Activated CD8-positive, alpha-beta T cell treated with anti-CD3 and anti-CD28 coated beads, Interleukin-2, amount 10 ng/mL, durations not matched to agents 7 days and 5 days (primary cell): ENCODE measurements around the gene DLX1. TPM values are rescaled to one million over a fixed set of nuclear protein-coding genes. Genes with fewer than 3 reads are reported as not detected.

Experiments
- ATAC-seq: fragments of 150-1000 bp; cut with Tn5 transposase; one replicate; pipeline ENCODE4 v1.10.0; 2021; ENCODE audit warnings: moderate library complexity
- CTCF ChIA-PET: fragments of 350-600 bp; sonication (Branson Sonifier 250); formaldehyde crosslinking; loops from one replicate; lab custom pipeline; 2021; ENCODE audit warnings: antibody characterized with exemption; lab: Charles Lee
- POLR2A ChIA-PET: fragments of 350-600 bp; sonication (Branson Sonifier 250); formaldehyde crosslinking; loops from one replicate; lab custom pipeline; 2021; ENCODE audit warnings: antibody characterized with exemption; lab: Charles Lee
- DNase-seq: peaks from one replicate; pipeline ENCODE4 v3.0.0-alpha.2; 2020
- H3K27ac Mint-ChIP-seq: one replicate; pipeline ENCODE4 v1.8.0; 2021; ENCODE audit warnings: mild to moderate bottlenecking, mixed read lengths
- H3K27me3 Mint-ChIP-seq: one replicate; pipeline ENCODE4 v1.8.0; 2021; ENCODE audit warnings: low read depth, mixed read lengths
- H3K36me3 Mint-ChIP-seq: one replicate; pipeline ENCODE4 v1.8.0; 2021; ENCODE audit warnings: low read depth, mixed read lengths
- H3K4me1 Mint-ChIP-seq: one replicate; pipeline ENCODE4 v1.8.0; 2021; ENCODE audit warnings: low read depth, mixed read lengths
- H3K4me3 Mint-ChIP-seq: one replicate; pipeline ENCODE4 v1.8.0; 2021; ENCODE audit warnings: mild to moderate bottlenecking, mixed read lengths
- H3K9me3 Mint-ChIP-seq: one replicate; pipeline ENCODE4 v1.8.0; 2022; ENCODE audit warnings: mixed read lengths; ENCODE audit not compliant: insufficient read depth
- total RNA-seq, 2 experiments: library from RNA; stranded (reverse); gene quantifications; one replicate each; pipeline ENCODE4 v1.2.3, GENCODE V29; 2021

DLX1 gene
- total RNA-seq, 2 experiments from 2014 or later: not detected

DNA sequence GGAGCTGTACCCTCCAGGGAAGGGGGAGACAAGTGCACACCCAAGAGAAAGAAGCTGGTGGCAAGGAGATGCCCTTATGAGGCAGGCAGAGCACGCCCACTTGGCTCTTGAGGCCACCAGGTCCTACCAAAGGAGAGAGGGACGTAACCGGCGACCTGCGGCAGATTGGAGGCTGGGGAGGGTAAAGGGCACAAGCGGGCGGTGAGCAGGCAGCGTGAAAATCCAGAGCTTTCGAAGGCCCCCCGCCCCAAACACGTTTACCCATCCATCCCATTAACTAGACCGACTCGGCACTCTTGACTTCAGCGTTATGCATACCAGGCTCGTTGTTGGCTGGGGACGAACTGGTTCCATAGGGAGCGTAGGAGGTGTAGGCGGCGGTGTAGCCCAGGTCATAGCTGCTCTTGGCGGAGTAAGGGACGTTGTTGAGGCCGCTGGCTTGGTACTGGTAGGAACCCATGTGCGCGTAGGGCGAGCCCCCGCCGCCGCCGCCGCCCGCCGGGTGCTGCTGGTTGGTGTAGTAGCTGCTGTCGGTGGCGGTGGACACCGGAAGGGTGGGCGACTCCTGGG is 16.6 kb downstream of the DLX1 start:
- Mint-ChIP-seq H3K4me1 (peaks cover 66% of the 10 kb centered on the region), H3K4me3 (peak overlapping the region; percentile 77), H3K27me3 (peaks cover 69% of the 10 kb centered on the region), H3K27ac (peak overlapping the region; percentile 73), H3K36me3 (no peaks in the 10 kb centered on the region), H3K9me3 (no peaks in the 10 kb centered on the region)
- peak; percentile 17 for ATAC-seq
- POLR2A ChIA-PET: interaction anchor here (1.0 kb wide), 1 partner anchor 13 kb away, joined by 3 read pairs; no protein-coding TSS in a partner anchor
- CTCF ChIA-PET: interaction anchor here (1.1 to 8.8 kb wide), 10 partner anchors 10 to 398 kb away, joined by 3 to 143 read pairs (median 14); partner anchors contain the start of gene DLX1
- DNase-seq: peak; percentile 54

DNA sequence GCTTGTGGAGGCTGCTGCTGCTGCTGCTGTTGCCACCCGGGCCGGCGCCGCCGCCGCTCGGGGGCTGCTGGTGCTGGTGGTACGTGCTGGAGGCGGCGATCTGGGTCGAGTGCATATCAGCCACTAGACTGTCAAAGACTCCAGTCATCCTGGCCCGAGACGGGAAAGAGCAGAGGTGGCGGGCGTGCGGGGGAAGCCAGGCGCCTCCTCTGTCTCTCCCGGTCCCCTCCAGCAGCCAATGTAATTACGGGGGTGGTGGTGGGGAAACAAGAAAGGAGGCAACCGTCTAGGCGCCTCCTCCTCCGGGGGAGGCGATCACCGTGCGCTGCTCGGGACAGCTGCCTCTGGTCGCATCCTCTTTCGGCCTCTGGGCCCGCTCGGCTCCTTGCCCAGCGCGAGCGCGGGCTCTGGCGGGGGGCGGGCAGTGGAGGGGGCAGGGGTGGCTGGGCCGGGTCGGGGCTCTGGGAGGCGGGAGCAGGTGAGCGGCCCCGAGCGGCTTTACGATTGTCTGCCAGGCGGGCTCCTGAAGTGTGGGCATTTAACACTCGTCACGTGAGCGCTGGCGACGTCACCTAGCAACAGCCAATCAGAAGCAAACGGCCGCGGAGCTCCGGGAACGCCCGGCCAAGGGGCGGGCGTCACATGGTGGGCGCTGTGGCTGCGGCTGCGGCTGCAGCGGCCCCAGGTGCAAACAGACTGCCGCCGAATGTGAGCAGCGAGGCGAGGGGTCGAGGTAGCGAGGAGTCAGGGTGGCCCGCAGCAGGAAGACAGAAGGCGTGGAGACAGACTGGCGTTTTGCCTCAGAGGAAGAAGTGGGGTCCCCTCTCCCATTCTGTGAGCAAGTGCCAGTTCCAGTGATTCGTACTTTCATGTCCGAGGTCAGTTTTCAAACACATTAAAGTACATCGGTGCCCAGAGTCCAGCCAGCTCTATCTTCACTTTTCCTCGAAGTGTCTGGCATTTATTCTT is 17.4 kb downstream of the DLX1 start, which contains the start of gene DLX2:
DLX2 (minus strand) TSS at position 510 of the 969 bp plus-strand sequence; CDS start at position 148, 362 bp downstream.
- POLR2A ChIA-PET: interaction anchor here (1.0 to 1.5 kb wide), 2 partner anchors 14 to 396 kb away, joined by 3 to 4 read pairs; no protein-coding TSS in a partner anchor
- ATAC-seq (peak; percentile 56), DNase-seq (peak; percentile 83)
- Mint-ChIP-seq H3K9me3 (no peaks in the 10 kb centered on the region), H3K4me1 (peaks cover 60% of the 10 kb centered on the region), H3K4me3 (peak within 1 kb of the TSS; percentile 77), H3K27ac (peak within 1 kb of the TSS; percentile 73), H3K36me3 (no peaks in the 10 kb centered on the region), H3K27me3 (peaks cover 65% of the 10 kb centered on the region)
- CTCF ChIA-PET: interaction anchor here (0.7 to 8.8 kb wide), 19 partner anchors 11 to 531 kb away, joined by 3 to 143 read pairs (median 5); partner anchors contain the start of gene DLX1

DNA sequence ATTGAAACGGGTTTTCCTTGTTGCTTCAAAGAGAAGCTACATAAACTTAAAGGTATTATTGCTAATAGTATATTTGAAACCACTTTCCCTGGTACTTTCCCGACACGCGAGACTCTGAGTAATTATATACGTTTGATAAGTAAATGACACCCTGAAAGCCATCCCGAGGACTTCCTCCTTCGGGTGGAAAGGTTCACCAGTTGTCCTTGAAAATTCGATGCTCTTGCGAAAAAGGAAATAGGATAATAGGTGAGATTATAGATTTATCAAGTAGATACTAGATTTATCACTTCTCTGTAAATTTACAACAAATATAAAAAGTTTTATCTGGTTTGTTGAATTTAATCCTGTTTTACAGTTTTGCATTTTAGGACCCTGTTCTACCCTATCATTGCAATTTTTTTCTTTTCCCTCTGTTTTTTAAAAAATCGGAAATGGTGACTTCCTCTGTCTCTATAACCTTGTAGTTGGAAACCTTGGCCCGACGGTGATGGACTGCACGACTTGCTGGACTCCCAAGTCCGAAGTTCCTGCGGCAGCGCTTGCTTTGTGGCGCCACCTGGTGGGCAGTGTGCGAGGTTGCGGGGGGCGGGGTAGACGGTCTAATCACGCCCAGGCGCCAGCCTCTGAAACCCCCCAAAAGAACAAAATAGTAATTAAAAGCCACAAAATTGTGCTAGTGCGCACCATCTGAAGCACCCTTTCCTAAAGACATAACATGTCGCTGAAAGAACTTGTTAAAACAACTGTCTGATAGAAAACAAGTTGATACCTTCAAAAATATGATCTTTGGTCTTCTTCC is 18.4 kb downstream of the DLX1 start:
- peaks cover 68% of the 10 kb centered on the region for H3K27me3 Mint-ChIP-seq
- peaks cover 60% of the 10 kb centered on the region for H3K4me1 Mint-ChIP-seq
- no peaks in the 10 kb centered on the region for H3K36me3 Mint-ChIP-seq
- peak overlapping the region; percentile 77 for H3K4me3 Mint-ChIP-seq
- DNase-seq: peak; percentile 85
- POLR2A ChIA-PET: interaction anchor here (1.5 kb wide), 1 partner anchor 397 kb away, joined by 4 read pairs; no protein-coding TSS in a partner anchor
- peak overlapping the region; percentile 62 for H3K27ac Mint-ChIP-seq
- CTCF ChIA-PET: interaction anchor here (0.7 to 8.8 kb wide), 30 partner anchors 8 to 532 kb away, joined by 3 to 143 read pairs (median 5); partner anchors contain the start of gene DLX1
- no peaks in the 10 kb centered on the region for H3K9me3 Mint-ChIP-seq
- no peak for ATAC-seq

DNA sequence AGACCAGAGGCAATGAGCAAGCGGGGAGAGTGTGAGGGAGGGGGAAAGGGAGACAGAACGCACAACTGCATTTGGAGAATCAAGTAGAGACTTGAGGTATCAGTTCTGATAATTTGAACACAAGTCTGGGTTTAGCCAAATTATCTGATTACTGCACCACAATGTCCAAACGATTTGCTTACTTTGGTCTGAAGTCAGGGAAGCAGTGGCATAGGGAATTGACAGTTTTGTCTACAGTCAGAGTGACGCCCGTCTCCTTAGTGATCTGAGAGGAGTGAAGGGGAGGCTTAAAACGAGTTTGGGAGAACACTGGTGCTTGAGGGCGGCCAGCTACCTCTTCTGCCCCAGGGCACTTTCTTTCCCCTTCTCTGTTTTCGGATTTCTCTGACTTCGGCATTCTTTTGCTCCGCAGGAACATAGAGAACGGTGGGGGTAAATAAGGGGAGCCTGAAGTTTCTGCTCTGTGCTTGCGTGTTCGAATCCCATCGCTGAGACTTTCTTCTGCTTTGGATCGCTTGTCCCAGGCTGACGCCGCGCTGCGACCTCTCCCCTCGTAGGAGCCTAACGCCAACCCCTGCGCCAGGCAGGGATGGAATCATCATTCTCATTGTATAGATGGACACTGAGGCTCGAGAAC is 20.3 kb downstream of the DLX1 start:
- H3K4me1 Mint-ChIP-seq: peaks cover 58% of the 10 kb centered on the region
- H3K36me3 Mint-ChIP-seq: no peaks in the 10 kb centered on the region
- H3K27ac Mint-ChIP-seq: no peak overlapping the region
- DNase-seq: no peak
- ChIA-PET POLR2A (no interaction called here), CTCF (interaction anchor here (0.9 to 8.8 kb wide), 19 partner anchors 10 to 506 kb away, joined by 3 to 143 read pairs (median 8); partner anchors contain the start of gene DLX1)
- peaks cover 76% of the 10 kb centered on the region for H3K27me3 Mint-ChIP-seq
- no peaks in the 10 kb centered on the region for H3K9me3 Mint-ChIP-seq
- H3K4me3 Mint-ChIP-seq: peak overlapping the region; percentile 69
- no peak for ATAC-seq

DNA sequence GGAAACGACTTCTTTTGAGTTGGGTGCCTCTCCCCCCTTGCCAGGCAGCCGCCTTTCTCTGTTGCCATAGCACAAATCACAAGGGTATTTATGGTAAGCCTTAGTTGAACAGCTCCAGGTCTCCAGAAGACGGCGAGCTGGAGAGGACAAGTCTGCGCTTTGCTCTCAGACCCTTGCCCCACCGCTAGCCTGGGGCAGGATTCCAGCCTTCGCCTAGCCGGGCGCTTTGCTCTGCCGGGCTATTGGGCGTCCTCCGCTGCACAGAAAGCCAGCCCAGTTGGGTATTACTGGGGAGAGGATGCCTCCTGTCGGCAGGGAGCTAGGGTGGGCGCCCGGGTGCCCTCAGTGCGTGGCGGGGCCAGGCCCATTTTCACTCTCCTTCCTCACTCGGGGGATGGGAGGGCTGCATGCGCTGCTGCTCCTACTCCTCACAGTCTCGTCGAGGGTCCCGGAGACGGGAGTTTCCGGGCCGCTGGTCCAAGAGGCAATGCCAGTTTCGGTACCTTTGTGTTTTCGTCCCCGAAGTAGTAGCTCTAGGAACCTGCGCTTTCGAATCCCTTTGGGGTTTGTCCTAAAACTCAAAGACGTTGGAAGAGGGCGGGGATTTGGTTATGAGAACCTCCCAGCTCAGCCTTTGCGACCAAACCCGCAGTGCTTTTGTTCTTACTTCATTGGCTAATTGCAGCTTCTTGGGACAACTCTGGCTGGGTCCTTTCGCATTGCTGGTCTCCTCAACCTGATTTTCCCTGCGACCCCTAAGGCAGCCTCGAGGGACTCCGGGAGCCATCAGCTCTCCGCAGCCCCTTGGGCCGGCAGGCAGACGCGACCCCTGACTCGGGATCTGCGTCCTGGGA is 21.0 kb downstream of the DLX1 start:
- Mint-ChIP-seq H3K27me3 (peaks cover 73% of the 10 kb centered on the region), H3K9me3 (no peaks in the 10 kb centered on the region), H3K4me1 (peaks cover 52% of the 10 kb centered on the region), H3K27ac (no peak overlapping the region), H3K4me3 (peak overlapping the region; percentile 69), H3K36me3 (no peaks in the 10 kb centered on the region)
- POLR2A ChIA-PET: interaction anchor here (0.5 kb wide), 1 partner anchor 1176 kb away, joined by 3 read pairs; no protein-coding TSS in a partner anchor
- ATAC-seq: peak; percentile 50
- CTCF ChIA-PET: interaction anchor here (0.7 to 8.8 kb wide), 27 partner anchors 9 to 532 kb away, joined by 3 to 143 read pairs (median 5); partner anchors contain the start of gene DLX1
- DNase-seq: peak; percentile 70

DNA sequence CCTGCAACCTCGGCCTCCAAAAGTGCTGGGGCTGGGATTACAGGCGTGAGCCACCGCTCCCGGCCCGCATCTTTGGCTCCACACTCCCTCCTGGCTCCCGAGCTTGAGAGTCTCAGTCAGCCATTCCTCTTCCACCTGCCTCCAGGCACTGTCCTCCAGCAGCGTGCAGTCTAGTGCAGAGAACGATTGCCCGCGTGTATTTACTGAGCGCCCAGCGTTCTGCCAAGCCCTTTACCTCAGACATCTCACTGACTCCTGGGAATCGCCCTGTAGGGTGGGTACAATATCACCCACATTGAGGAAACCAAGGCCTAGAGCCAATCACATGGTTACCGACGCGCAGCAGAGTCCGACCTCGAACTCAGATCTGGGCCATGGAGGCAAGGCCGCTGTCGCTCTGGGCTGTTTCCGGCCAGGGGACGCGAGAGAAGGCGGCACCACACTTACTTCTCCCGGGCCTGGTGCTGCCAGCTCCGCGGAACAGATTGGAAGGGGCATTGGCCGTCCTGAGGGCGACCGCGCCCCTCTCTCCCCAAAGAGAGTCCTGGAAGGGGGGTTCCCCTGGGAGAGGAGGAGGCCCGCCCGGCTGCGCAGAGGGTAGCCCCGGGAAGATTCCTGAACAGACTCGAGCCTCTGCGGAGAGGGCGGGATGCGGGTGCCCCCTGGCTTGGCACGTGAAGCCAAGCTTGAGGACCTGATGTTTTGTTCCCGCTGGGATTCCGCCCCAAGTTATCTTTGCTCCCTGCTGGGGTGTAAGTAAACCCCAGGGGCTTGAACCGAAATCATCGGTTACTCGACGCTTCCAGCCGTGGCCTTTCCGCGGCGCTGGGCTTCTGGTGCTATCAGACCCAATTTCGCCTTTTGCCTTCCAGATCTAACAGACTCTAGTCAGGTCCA is 22.6 kb downstream of the DLX1 start:
- H3K4me3 Mint-ChIP-seq: no peak overlapping the region
- H3K9me3 Mint-ChIP-seq: no peaks in the 10 kb centered on the region
- POLR2A ChIA-PET: no interaction called here

DNA sequence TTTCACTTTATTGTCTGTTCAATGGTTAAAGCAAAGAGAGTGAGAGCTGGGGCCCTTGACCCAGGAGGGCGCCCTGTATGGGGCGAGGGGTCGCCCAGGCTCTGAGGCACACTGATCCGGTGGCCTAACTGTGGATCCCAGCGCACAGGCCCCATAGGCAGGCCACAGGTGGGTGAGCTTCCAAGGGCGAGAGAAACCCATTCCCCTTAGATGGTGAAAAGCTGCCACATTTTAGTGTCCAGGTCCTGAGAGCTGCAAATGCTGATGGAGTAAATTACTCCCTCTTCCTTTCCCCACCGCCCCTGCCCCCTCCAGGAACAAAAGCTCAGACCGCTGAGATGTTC is 23.3 kb downstream of the DLX1 start:
- no peaks in the 10 kb centered on the region for H3K36me3 Mint-ChIP-seq
- H3K4me1 Mint-ChIP-seq: peaks cover 32% of the 10 kb centered on the region
- H3K4me3 Mint-ChIP-seq: no peak overlapping the region
- POLR2A ChIA-PET: no interaction called here
- no peak for ATAC-seq
- H3K9me3 Mint-ChIP-seq: no peaks in the 10 kb centered on the region
- peaks cover 66% of the 10 kb centered on the region for H3K27me3 Mint-ChIP-seq
- H3K27ac Mint-ChIP-seq: no peak overlapping the region
- CTCF ChIA-PET: interaction anchor here (1.0 to 8.8 kb wide), 2 partner anchors 358 to 405 kb away, joined by 3 to 143 read pairs; no protein-coding TSS in a partner anchor
- no peak for DNase-seq

More for the DNA sequence above, 22.6 kb downstream of the DLX1 start:
- Mint-ChIP-seq H3K36me3 (no peaks in the 10 kb centered on the region), H3K27ac (no peak overlapping the region), H3K4me1 (peaks cover 38% of the 10 kb centered on the region), H3K27me3 (peaks cover 66% of the 10 kb centered on the region)
- CTCF ChIA-PET: interaction anchor here (1.0 to 8.8 kb wide), 6 partner anchors 7 to 404 kb away, joined by 3 to 143 read pairs (median 14); partner anchors contain the start of gene DLX1
- DNase-seq (no peak), ATAC-seq (no peak)

DNA sequence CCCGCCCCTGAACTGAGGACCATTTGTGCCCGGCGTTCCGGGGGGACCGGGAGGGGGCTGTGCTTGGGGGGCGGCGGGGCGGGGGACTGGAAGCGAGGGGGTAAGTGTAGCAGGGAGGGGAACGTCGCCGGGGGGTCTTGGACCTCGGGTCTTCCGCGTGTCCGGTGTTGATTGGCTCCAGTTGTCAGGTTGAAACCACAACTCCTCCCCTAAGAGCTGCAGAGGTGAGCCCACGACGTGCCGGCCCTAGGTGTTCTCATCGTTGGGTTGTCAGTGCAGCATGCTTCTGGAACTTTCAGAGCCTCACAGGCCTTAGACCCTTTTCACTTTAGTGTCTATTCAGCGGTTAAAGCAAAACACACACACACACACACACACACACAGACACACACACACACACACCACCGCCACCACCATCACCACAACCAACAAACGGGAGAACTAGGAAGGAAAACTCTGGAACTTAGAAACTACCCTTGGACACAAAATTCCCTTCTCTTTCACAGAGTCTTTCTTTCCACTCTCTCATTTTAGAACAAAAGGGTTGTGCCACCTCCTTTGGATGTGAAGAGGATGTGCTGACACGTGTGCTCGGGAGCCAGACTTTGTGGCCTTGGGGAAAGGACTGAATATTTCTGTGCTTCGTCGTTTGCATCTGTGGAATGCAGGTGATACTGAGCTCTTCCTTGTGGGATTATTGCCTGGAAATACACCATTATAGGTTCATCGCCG is 24.1 kb downstream of the DLX1 start:
- no peak overlapping the region for H3K27ac Mint-ChIP-seq
- H3K9me3 Mint-ChIP-seq: no peaks in the 10 kb centered on the region
- ChIA-PET CTCF (interaction anchor here (1.0 to 8.8 kb wide), 2 partner anchors 97 to 406 kb away, joined by 3 to 143 read pairs; no protein-coding TSS in a partner anchor), POLR2A (interaction anchor here (0.6 kb wide), 1 partner anchor 176 kb away, joined by 3 read pairs; no protein-coding TSS in a partner anchor)
- no peak overlapping the region for H3K4me3 Mint-ChIP-seq
- H3K4me1 Mint-ChIP-seq: peaks cover 24% of the 10 kb centered on the region
- ATAC-seq (no peak), DNase-seq (no peak)
- H3K27me3 Mint-ChIP-seq: peaks cover 60% of the 10 kb centered on the region
- H3K36me3 Mint-ChIP-seq: no peaks in the 10 kb centered on the region
